Measurements from ENCODE around the gene PSD2. TPM values are rescaled to one million over a fixed set of nuclear protein-coding genes. Genes with fewer than 3 reads are reported as not detected.

Gene PSD2
- total and polyA plus RNA-seq, 2 experiments from 2014 or later, result 0.08 to 0.10 TPM

GRCh38 chr5:139783436-139783965, 12.1 kb upstream of the PSD2 start (continued):
- no peak for TF ChIP-seq REST (IDR thresholded peaks at IDR 0.05; ENCODE audit: unreplicated experiment)
- TF ChIP-seq NANOG (IDR thresholded peaks at IDR 0.05; ENCODE audit: borderline replicate concordance), result no peak
- TF ChIP-seq POLR2AphosphoS5 (IDR thresholded peaks at IDR 0.05; ENCODE audit: low read depth), result no peak
- no peak for TF ChIP-seq ETS1 (IDR thresholded peaks at IDR 0.05)
- no peak for TF ChIP-seq EZH2 (IDR thresholded peaks at IDR 0.05; ENCODE audit: low read depth, unreplicated experiment)

- Histone ChIP-seq H3F3A (replicated peaks; ENCODE audit: low read depth) (no peaks in the 10 kb centered on the region), H4K20me1 (replicated peaks; ENCODE audit: insufficient read depth) (no peaks in the 10 kb centered on the region), H3K36me3 (ENCODE audit: insufficient read depth) (no peaks in the 10 kb centered on the region), H3K4me1 (ENCODE audit: insufficient read depth) (peaks cover 1% of the 10 kb centered on the region; the same call in 1 of the 2 replicates), H3K27ac (ENCODE audit: low read depth) (no peak overlapping the region), H3K27me3 (ENCODE audit: insufficient read depth) (peaks cover 25% of the 10 kb centered on the region), H3K4me3 (no peak overlapping the region), H3K9me2 (ENCODE audit: insufficient read depth) (no peaks in the 10 kb centered on the region), H3K79me2 (replicated peaks; ENCODE audit: insufficient read depth) (no peaks in the 10 kb centered on the region), H3K4me2 (no peak overlapping the region), H2AFZ (no peak overlapping the region)
- peaks cover 4% of the 10 kb centered on the region for H3K4me1 Mint-ChIP-seq
- no peak for ATAC-seq
- peaks cover 29% of the 10 kb centered on the region for H3K27me3 Mint-ChIP-seq (ENCODE audit: insufficient read depth, low read depth, poor library complexity)
- TF ChIP-seq ZNF331 (CRISPR knock-in tag; IDR thresholded peaks at IDR 0.05; ENCODE audit: low read depth) (no peak), ZNF114 (CRISPR knock-in tag; IDR thresholded peaks at IDR 0.05) (no peak), STAT1 (IDR thresholded peaks at IDR 0.05; ENCODE audit: unreplicated experiment) (no peak), CTCF (conservative IDR thresholded peaks at IDR 0.05; ENCODE audit: low read depth in 2 of 2) (no peak), ZNF462 (CRISPR knock-in tag; IDR thresholded peaks at IDR 0.05) (no peak), CREB1 (CRISPR knock-in tag; IDR thresholded peaks at IDR 0.05; ENCODE audit: low read depth) (no peak), JUNB (IDR thresholded peaks at IDR 0.05; ENCODE audit: unreplicated experiment) (no peak), EZH2 (IDR thresholded peaks at IDR 0.05; ENCODE audit: low read depth, unreplicated experiment) (no peak)
- no peaks in the 10 kb centered on the region for H3K36me3 Mint-ChIP-seq (ENCODE audit: low read depth)
- H3K27ac Mint-ChIP-seq, result no peak overlapping the region
- H3K4me3 Mint-ChIP-seq, result no peak overlapping the region
- no peaks in the 10 kb centered on the region for H3K9me3 Mint-ChIP-seq
- no peak for DNase-seq (ENCODE audit: low spot score)
These were observed 11.1 kb upstream of the PSD2 start for GRCh38 chr5:139784488-139784887.
